ENCODE results near the gene CDC6.

- TF ChIP-seq CTCF (IDR thresholded peaks at IDR 0.05): no peak
- no peak for TF ChIP-seq POLR2AphosphoS5 (IDR thresholded peaks at IDR 0.05; ENCODE audit: insufficient read depth in 1 of 2, low read depth in 1 of 2)
- no peak for TF ChIP-seq POLR2A (IDR thresholded peaks at IDR 0.05)
Observed at GRCh38 chr17:40264458-40265185, 23.1 kb upstream of the CDC6 start.
